ENCODE results near the gene PLAU.
A peak's percentile ranks its signal among the peaks of the same experiment; 100 is the strongest.
"Not testable (repeated sequence)": the region's sequence is repeated elsewhere in the genome, so short reads cannot be mapped to it uniquely, and the experiment has no call there.

The PLAU gene

DNA sequence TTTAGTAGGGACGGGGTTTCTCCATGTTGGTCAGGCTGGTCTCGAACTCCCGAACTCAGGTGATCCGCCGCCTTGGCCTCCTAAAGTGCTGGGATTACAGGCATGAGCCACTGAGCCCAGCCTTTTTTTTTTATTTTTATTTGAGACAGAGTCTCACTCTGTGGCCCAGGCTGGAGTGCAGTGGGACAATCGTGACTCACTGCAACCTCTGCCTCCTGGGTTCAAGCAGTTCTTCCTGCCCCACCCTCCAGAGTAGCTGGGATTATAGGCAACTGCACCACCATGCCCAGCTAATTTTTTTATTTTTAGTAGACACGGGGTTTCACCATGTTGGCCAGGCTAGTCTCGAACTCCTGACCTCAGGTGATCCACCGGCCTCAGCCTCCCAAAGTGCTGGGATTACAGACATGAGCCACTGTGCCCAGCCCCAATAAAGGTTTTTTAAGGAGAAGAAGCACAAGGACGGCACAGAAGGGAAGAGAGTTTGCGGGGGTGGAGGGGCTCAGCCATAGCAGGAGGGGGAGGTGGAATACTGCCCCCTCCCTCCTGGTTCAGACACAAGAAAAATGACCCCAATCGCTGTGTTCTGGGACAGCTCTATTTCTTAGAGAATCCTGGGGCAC lies 54.4 kb downstream of the PLAU start:
- not testable (repeated sequence) for DNase-seq

DNA sequence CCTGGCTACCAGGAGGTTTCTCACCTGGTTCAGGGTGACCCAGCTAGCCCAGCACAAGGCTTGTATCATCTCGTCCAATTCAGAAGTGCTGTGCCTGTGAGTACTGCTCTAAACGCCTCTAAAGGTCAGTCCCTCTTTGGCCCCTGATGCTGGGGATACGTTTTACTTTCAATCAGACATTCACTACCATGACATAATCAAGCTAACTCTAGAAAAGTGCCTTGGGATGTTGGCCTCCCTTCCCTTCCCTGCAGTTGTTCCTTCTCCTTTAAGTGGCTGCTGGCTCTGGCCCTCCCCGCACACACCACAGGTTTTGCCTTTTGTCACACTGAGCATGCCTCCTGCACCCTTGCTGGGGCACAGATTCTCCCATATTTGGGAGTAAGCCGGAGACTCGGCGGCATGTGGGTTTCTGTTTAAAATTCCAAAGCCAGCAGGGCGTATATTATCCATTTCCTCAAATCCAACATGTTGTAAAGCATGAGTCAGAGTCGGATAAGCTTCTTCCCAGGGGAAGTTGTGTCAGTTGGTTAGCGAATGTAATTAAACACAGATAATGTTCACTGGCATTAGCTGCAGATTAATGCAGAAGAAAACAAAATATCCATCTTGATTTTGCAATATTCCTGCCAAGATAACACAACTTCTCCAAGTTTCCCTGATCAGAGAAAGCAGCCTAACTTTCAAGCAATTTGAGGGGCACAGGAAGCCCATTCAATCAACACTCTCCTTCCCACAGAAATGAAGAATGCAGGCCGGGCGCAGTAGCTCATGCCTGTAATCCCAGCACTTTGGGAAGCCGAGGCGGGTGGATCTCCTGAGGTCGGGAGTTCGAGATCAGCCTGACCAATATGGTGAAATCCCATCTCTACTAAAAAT lies 55.2 kb downstream of the PLAU start:
- peak; percentile 28 to 91 (median 74) for DNase-seq
- intact Hi-C loops (cut with DNase I) = no loop called here

More for the DNA sequence above, 54.4 kb downstream of the PLAU start:
- intact Hi-C loops (cut with DNase I) = not testable (repeated sequence)

DNA sequence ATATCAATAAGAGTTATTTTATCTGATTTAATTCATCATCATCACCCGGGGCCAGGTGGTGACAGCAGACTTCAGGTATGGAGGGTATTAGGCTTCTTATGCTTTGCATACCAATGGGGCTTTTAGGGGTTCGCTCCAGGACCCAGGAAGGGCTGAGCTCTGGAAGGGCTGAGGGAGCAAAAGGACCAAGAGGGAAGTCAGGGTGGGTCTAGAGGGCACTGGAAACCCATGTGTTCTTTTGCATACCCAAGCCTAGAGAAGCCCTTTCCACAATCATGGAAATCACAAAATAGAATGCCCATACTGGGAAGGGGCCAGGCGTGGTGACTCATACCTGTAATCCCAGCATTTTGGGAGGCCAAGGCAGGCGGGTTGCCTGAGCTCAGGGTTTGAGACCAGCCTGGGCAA lies 56.1 kb downstream of the PLAU start:
- no peak for DNase-seq
- intact Hi-C loops (cut with DNase I) = no loop called here

Data from head of caudate nucleus (tissue), 42 donors.